ENCODE data around the gene EFS. TPM values are rescaled to one million over a fixed set of nuclear protein-coding genes. Genes with fewer than 3 reads are reported as not detected.

EFS gene
- polyA plus RNA-seq, 1 donor (not counting 4 experiments of a cell fraction or from before 2014, with no cell fraction given): 1.4 TPM

- H3K36me3 ChIP-seq (ENCODE audit: control insufficient read depth in 2 of 2, extremely low read depth in 1 of 2, insufficient read depth in 2 of 2, low read length in 2 of 2): no peaks in the 10 kb centered on the region
- H3K4me1 ChIP-seq (ENCODE audit: control insufficient read depth, extremely low read depth, insufficient read depth, low read length): peaks cover 21% of the 10 kb centered on the region
- no peaks in the 10 kb centered on the region for H3K79me2 ChIP-seq (ENCODE audit: control insufficient read depth, insufficient read depth, low read length)
- H4K20me1 ChIP-seq (ENCODE audit: control insufficient read depth, extremely low read depth, insufficient read depth, low read length): no peaks in the 10 kb centered on the region
- DNase-seq (ENCODE audit: low read depth, low spot score) (no peak), FAIRE-seq (no peak)
- peak overlapping the region; percentile 39 for H3K27ac ChIP-seq (ENCODE audit: control insufficient read depth, insufficient read depth, low read length)
- dilution Hi-C loops (cut with MboI; ENCODE audit: extremely low pct_ligation_motif_present, low sequenced_read_pairs): no loop called here
- H3K9me1 ChIP-seq (ENCODE audit: control insufficient read depth, extremely low read depth, insufficient read depth, low read length): no peaks in the 10 kb centered on the region
- peak overlapping the region; percentile 75 for H2AFZ ChIP-seq (ENCODE audit: control insufficient read depth, low read length)
- H3K4me3 ChIP-seq (ENCODE audit: control insufficient read depth in 2 of 3, extremely low read depth in 1 of 3, insufficient read depth in 2 of 3, low read depth in 1 of 3, low read length in 3 of 3): peak overlapping the region; percentile 19 to 60 (median 54)
- H3K4me2 ChIP-seq (ENCODE audit: control insufficient read depth, extremely low read depth, insufficient read depth, low read depth, low read length): peak overlapping the region; percentile 75
- H3K27me3 ChIP-seq (ENCODE audit: control insufficient read depth, extremely low read depth, insufficient read depth, low read length): no peaks in the 10 kb centered on the region
- TF ChIP-seq CTCF (optimal IDR thresholded peaks at IDR 0.05 in 1 of 3, IDR thresholded peaks at IDR 0.05 in 1 of 3, conservative IDR thresholded peaks at IDR 0.05 in 1 of 3; ENCODE audit: extremely low read depth in 1 of 3, insufficient read depth in 2 of 3, low read length in 3 of 3): no peak
- no peak for TF ChIP-seq EZH2 (IDR thresholded peaks at IDR 0.05; ENCODE audit: low read length)
- peak overlapping the region; percentile 68 for H3K9ac ChIP-seq (ENCODE audit: control insufficient read depth, extremely low read depth, insufficient read depth, low read length)
- no peaks in the 10 kb centered on the region for H3K9me3 ChIP-seq (ENCODE audit: control insufficient read depth, low read depth, low read length)
Measured at GRCh38 chr14:23365732-23366425, 907 bp upstream of the EFS start.

GRCh38 chr14:23364164-23365035 lies 572 bp downstream of the EFS start:
- H3K27me3 ChIP-seq (ENCODE audit: control insufficient read depth, extremely low read depth, insufficient read depth, low read length): no peaks in the 10 kb centered on the region
- H3K4me2 ChIP-seq (ENCODE audit: control insufficient read depth, extremely low read depth, insufficient read depth, low read depth, low read length): peak overlapping the region; percentile 75
- no peaks in the 10 kb centered on the region for H3K9me1 ChIP-seq (ENCODE audit: control insufficient read depth, extremely low read depth, insufficient read depth, low read length)
- TF ChIP-seq CTCF (optimal IDR thresholded peaks at IDR 0.05 in 1 of 3, IDR thresholded peaks at IDR 0.05 in 1 of 3, conservative IDR thresholded peaks at IDR 0.05 in 1 of 3; ENCODE audit: extremely low read depth in 1 of 3, insufficient read depth in 2 of 3, low read length in 3 of 3) (no peak), EZH2 (IDR thresholded peaks at IDR 0.05; ENCODE audit: low read length) (no peak)
- no peaks in the 10 kb centered on the region for H3K79me2 ChIP-seq (ENCODE audit: control insufficient read depth, insufficient read depth, low read length)
- DNase-seq (ENCODE audit: low read depth, low spot score): no peak
- peak overlapping the region; percentile 73 for H2AFZ ChIP-seq (ENCODE audit: control insufficient read depth, low read length)
- H3K27ac ChIP-seq (ENCODE audit: control insufficient read depth, insufficient read depth, low read length): no peak overlapping the region
- no peaks in the 10 kb centered on the region for H4K20me1 ChIP-seq (ENCODE audit: control insufficient read depth, extremely low read depth, insufficient read depth, low read length)
- H3K4me1 ChIP-seq (ENCODE audit: control insufficient read depth, extremely low read depth, insufficient read depth, low read length): peaks cover 21% of the 10 kb centered on the region
- no peak for FAIRE-seq
- dilution Hi-C loops (cut with MboI; ENCODE audit: extremely low pct_ligation_motif_present, low sequenced_read_pairs): no loop called here
- H3K9me3 ChIP-seq (ENCODE audit: control insufficient read depth, low read depth, low read length): no peaks in the 10 kb centered on the region
- H3K9ac ChIP-seq (ENCODE audit: control insufficient read depth, extremely low read depth, insufficient read depth, low read length): peak overlapping the region; percentile 68
- peak overlapping the region in 2 of 3 experiments; percentile 32 to 54 for H3K4me3 ChIP-seq (ENCODE audit: control insufficient read depth in 2 of 3, extremely low read depth in 1 of 3, insufficient read depth in 2 of 3, low read depth in 1 of 3, low read length in 3 of 3)
- no peaks in the 10 kb centered on the region for H3K36me3 ChIP-seq (ENCODE audit: control insufficient read depth in 2 of 2, extremely low read depth in 1 of 2, insufficient read depth in 2 of 2, low read length in 2 of 2)
